Endometrium (tissue), 2 donors: Measurements from ENCODE around the gene MST1.

ENCODE experiments used
- FAIRE-seq: peaks from 2 replicates; lab custom pipeline; 2012; peaks lifted over from hg19 to GRCh38; lab: Jason Lieb, UNC
- donor health status: control.
- donor health status: control.

Gene MST1

DNA sequence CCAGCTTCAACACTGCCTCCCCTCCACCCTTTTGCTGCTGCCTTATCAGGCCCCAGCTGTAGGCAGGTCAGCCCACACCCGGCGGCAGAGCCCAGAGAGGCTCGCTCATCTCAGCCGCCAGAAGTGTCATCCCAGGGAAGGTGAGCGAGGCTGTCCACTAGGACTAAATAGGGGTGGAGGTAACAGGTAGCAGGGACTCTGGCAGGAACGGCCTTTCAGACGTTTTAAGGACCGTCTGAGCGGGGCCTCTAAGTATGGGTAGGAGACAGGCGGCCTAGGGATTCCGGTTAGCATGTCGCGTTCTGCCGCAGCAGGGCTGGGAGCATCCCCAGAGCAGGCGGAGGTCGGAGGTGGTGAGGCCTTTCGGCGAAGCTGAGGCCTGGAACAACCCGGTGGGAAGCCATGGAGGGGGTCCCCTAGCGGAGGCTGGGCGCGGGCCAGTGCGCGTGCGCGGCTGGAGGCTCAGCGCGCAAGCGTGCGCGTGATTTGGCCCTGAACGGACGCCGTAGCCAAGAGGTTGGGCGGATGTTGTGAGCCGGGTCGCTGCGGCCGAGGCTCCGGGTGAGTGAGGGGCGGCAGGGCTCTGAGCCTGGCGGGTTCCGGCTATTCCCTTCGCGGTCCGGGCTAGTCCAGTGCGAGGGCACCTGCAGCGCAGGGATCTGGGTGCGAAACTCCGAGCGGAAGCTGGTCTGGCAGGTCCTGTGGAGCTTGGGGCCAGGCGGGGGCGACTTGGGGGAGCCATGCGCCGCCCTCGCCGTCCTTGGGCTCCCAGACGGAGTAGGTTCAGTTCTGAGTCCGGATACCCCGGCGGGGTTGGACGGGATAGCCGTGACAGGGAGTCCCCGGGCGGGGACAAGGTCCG, at the start of gene MST1, which contains the start of gene RNF123:
MST1 (minus strand) TSS at position 429 of the 862 bp plus-strand sequence. CDS start 783 bp downstream, outside the sequence.
RNF123 (plus strand) TSS at position 512 of the 862 bp plus-strand sequence. CDS start 1,609 bp downstream, outside the sequence.
- FAIRE-seq: no peak

GRCh38 chr3:49738067-49738713, 48.9 kb upstream of the MST1 start:
- no peak for FAIRE-seq

GRCh38 chr3:49734752-49735151, 45.5 kb upstream of the MST1 start:
- FAIRE-seq: no peak

GRCh38 chr3:49733551-49733950, 44.3 kb upstream of the MST1 start:
- FAIRE-seq: no peak

DNA sequence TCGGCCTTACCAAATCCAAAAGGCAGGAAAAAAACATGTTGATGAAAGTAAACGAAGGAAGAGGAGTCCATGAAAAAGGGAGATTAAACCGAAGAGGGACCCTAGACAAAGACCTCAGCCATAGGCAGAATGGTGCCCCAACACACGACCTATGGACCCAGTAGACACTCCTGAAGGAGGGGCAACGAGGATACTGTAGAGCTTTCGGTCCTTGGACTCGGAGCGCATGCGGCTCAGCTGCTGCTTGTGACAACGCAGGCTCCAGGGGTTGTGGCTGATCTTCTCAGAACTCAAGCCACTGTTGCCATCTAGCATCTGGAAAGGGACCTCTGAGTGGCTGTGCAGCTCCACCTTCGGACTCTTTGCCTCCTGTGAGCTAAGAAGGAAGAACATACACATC, 43.3 kb upstream of the MST1 start:
- no peak for FAIRE-seq

GRCh38 chr3:49729966-49730609, 40.8 kb upstream of the MST1 start:
- FAIRE-seq: no peak

DNA sequence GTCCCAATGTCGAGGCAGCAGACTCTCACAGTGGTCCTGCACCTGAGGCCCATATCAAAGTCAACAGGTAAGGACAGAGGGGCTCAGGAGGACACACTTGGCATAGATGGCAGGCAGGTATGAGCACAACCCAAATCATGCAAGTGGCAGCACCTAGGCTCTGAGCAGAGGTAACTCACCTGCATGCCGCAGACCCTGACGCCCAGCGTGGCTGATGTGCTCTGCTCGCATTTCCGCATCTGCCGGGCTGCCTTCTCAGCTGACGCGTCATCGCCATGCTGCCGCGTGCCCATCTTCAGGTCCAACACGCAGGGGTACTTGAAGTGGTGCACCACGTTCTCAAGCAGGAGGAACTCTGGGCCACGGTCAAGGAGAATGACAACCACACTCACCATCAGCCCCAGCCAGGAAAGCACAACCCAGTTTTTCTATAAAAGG, 38.7 kb upstream of the MST1 start:
- FAIRE-seq: no peak

DNA sequence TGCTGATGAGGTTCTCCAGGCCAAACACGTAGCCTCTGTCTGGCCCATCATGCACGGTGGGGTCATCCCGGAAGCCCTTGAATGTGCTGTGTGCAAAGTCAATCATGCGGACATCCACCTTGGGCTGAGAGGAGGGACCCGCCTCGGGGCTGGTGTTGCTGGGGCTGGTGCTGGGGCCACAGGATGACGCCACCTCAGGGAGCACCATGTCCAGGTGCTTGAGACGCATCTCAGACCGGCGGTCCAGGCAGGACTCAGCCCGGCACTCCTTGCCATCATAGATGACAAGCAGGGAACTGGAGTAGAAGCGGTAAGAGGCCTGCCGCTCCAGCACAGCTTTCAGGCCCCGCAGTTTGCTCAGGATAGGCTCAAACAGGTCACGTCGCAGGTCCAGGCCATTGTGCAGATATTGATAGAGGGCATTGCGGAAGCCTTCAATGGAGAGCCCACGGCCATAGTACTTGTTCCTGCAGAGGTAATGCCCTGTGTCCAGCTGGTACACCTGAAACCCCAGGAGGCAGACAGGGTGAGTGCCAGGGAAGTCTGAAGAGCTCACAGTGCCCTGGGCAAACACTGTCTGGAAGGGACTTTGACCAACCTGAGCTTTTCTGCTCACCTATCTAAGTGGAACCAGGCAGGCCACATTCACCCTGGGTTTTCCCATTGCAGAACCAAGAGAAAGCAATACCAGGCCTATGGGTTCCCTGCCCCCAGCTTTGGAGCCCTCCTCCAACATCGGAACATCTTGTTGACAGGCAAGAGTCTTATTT, 38.1 kb upstream of the MST1 start:
- no peak for FAIRE-seq

DNA sequence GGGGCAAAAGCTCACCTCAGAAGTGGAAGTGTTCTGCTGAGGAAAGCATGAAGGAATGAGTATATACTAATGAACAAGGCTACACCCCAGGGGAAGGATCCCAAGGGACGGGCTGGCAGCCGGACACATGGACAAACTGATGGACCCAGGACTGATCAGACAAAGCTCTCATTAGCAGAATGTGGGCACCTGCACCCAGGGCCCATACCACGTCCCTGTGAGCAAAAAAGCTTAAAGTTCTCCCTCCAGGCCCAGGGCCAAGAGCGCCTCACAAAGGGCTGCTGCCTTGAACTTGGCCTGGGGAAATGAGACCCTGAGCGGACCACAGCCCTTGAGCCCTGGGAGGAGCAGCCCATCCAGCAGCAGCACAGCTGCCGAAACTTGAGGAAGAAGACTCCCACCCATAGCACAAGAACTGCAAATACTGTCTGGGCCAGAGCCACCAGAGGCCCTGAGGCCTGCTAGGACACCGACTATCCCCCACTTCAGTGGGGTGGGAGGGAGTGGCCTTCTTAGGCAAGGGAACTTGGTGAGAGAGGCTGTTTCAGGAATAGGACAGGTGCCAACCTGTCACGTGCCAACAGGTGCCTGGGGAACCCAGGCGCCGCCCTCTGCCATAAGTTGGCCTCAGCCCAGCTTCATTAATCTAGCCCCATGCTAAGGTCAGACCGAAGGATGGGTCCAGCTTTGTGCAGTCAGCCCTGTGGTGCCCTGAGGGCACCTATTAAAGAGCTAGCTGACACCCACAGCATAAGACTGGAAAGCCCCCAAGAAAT, 36.8 kb upstream of the MST1 start:
- no peak for FAIRE-seq

DNA sequence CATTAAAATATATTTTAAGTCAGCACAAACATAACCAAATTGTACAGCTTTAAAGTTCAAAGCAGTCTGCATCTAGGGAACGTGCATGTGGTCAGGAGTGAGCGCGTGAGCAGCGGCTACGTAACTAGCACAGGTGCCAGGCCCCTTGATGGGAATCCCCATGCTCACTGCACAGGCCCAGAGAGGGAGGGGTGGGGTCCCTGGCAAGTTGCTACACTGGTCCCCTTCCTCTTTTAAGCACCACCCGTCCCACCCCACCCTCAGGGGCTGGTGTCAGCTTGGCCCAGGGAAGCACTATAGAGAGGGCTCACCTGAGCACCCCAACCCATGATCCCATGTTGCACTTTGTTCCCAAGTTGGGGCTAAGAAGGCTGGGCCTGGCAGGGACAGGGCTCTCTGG, 35.3 kb upstream of the MST1 start:
- no peak for FAIRE-seq

GRCh38 chr3:49723628-49724551, 34.6 kb upstream of the MST1 start, which contains the start of gene GMPPB:
TSS of gene GMPPB (minus strand) at chr3:49723951. CDS start at chr3:49723726, 225 bp downstream.
- no peak for FAIRE-seq

DNA sequence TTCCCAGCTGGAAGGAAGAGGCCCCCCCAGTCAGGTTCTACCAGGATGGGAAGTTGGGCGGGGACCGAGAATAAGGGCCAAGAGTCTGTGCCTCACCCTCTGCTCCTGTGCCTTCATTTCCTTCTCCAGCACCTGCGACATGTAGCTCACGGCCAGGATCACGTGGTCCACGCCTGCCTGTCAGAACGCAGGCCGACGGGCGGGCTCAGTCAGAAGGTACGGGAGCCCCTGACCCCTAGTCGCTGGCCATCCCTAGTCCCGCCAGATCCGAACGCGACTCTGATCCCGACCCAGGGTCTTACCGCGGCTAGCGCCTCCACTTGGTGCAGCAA, 34.0 kb upstream of the MST1 start:
- no peak for FAIRE-seq

DNA sequence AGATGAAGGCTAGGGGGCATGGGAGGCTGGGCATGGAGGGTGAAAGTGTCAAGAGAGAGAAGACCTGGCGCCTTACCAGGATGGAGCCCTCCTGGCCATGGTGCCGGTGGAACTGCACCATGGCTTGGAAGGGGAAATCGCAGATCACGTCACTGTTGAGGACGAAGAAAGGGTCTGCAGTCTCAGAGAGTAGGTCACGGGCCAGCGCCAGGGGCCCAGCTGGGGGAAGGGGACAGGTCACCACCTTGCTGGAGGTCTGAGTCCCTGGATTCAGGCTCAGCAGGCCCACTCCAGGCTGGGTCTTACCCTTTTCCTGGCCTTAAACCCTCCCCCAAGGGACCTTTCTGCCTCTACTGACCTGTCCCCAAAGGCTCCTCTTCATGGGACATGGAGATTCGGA, 33.6 kb upstream of the MST1 start:
- FAIRE-seq: no peak

- FAIRE-seq: no peak
Measured at GRCh38 chr3:49721896-49722781, 32.9 kb upstream of the MST1 start.

- FAIRE-seq: no peak
Measured at GRCh38 chr3:49721596-49721895, 32.3 kb upstream of the MST1 start.

DNA sequence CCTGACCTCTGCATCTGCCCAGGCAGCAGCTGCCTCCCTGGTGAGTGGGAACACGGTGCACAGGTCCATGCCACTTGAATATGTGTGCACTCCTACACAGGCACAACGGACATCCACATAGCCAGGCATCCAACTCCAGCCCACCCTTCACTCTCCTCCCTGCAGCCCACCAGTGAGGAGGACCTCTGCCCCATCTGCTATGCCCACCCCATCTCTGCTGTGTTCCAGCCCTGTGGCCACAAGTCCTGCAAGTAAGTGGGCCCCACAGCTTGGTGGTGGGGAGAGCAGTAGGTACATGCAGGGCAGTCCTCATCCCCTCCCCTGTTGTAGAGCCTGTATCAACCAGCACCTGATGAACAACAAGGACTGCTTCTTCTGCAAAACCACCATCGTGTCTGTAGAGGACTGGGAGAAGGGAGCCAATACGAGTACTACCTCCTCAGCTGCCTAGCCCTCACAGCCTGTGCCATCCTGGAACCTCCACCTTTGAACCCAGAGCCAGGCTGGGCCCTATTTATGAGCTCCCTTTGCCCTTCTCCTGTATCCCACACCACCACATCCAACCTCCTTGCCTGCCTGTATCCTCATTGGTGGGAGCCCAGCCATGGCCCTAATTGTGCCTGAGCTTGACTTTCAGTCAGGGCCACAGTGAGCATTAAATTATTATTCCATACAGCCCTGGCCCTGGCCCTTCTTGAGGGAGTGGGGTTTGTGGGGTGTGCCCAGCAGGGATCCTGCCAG, 31.8 kb upstream of the MST1 start:
- FAIRE-seq: no peak

DNA sequence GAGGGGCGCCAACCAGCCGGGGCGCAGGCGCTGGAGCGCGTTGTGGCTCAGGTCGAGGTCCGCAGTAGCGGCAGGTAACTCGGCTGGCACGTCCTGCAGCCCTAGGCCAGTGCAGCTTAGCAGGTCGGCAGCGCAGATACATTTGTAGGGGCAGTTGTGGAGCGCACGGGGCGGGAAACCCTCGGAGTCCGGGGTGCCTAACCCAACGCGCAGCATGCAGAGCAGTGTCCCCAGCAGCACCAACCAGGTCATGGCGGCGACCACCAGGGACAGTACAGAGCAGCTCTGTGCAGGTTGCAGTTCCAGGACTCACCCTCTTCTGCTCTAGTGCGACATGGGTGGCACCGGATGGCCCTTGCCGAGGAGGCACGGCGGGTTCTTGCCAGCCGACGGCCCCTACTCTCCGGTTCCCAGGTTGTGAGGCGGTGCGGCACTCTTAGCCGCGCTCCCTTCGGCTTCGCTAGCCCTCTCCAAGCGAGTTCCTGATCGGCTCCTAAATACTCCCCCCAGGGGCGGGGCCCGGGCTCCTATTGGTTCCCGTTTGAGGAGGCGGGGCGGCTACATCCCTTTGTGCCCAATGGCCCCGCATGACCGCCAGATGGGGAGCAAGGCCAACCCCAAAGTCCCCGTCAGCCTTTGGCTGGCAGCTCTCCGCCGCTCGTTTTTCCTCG, 30.1 kb upstream of the MST1 start, which contains the start of gene AMIGO3:
AMIGO3 (minus strand) TSS at position 471 of the 671 bp plus-strand sequence; CDS start at position 252, 219 bp downstream.
- FAIRE-seq: peak; percentile 97

DNA sequence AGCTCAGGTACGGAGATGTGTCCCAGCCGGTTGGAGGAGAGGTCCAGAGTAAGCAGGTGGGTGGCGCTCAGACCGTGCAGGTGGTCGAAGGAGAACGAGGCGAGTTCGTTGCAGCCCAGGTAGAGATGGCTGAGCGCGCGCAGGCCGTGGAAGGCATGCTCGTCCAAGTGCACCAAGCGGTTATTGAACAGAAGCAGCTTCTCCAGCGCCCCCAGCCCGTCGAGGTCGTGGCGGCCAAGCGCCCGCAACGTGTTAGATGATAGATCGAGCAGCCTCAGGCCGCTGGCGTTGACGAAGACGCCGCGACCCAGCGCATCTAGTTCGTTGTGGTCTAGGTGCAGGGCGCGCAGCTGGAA, 29.6 kb upstream of the MST1 start:
- FAIRE-seq: no peak
